Ammon's horn (tissue), 1 donor: ENCODE measurements around the gene NUP210L.

ENCODE experiments used
- DNase-seq: peaks from one replicate; pipeline ENCODE4 v3.0.0-alpha.2; 2016; ENCODE audit warnings: low spot score

NUP210L gene

DNA sequence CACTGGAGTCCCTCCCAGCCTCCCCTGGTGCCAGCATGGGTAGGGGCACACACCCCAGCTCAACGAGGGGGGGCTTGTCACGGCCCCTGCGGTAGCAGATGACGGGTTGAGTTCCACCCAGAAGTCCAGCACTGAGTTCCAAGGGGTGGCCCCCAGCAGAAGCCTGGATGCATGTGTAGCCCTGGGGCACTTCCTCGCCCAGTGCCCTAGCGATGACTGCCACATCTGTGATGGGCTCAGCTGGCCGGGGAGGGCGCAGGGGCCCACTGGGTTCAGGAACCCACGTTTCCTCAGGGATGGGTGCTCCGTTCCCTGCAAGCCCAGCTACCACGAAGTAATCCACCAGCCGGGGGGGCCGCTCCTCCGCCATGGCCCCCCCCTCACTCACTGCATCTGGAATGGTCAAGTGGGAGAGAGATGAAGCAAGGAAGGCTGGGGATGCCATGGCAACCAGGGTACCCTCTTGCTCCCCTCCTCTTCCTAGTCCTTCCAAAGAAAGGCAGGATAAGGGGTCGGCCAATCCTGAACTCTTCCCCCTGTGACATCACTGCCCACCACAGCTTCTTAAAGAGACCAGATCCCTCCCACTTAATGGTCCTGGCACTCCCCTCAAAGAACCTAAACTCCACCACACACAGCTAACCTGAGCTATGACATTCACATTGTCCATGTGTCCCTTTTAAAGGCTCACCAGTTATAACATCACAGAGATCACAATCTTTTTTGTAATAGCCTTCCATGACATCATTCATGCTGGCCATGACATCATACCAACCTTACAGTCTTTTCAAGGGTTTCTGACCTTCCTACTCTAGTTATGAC lies 210.7 kb downstream of the NUP210L start:
- no peak for DNase-seq

DNA sequence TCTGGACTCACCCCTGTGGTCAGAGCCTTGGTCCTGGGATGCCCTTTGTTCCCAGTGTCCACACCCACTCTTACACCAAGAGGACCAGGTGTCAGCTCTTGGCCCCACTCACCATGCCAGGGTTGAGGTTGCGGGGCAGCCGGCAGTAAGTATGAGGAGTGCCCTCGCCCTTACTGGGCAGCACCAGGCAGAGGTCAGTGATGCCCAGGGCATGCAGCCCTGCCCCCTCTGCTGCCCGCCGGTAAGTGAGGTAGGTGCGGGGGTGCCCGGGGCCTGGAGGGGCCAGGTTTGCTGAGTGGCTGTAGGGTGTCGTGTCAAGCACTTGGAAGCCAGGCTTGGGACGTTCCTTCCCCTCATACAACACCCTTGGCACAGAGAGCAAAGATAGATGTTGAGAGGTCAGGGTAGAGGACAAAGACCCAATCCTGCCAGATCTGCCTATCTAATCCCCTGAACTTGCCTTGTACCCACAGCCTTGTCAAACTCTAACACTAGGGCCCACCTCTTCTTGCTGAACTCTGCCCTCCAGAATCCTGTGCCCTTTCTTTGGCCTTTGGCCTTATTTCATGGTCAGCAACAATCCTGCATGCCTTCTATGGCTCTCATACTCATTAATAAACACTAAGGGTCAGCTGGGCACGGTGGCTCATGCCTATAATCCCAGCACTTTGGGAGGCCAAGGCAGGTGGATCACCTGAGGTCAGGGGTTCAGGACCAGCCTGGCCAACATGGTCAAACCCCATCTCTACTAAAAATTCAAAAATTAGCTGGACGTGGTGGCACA lies 211.9 kb downstream of the NUP210L start:
- DNase-seq: no peak
